ENCODE data around the gene TSPO2.

GRCh38 chr6:41093729-41094128, 51.5 kb downstream of the TSPO2 start:
- TF ChIP-seq CTCF (IDR thresholded peaks at IDR 0.05) (no peak), EZH2phosphoT487 (IDR thresholded peaks at IDR 0.05) (no peak), EZH2 (IDR thresholded peaks at IDR 0.05) (no peak)

Data from neural progenitor cell (in vitro differentiated cells).